IPS-18a (cell line): ENCODE measurements around the gene ARFRP1.
"Not testable (repeated sequence)": the region's sequence is repeated elsewhere in the genome, so short reads cannot be mapped to it uniquely, and the experiment has no call there.

Source experiments
- H3K27ac ChIP-seq: one replicate; pipeline ENCODE4 v1.5.1; 2013; ENCODE audit warnings: low read length
- H3K27me3 ChIP-seq: one replicate; pipeline ENCODE4 v1.6.1; 2013; ENCODE audit warnings: mild to moderate bottlenecking, low read length; ENCODE audit not compliant: control insufficient read depth, insufficient read depth
- H3K36me3 ChIP-seq: one replicate; pipeline ENCODE4 v1.6.1; 2013; ENCODE audit warnings: low read depth, low read length; ENCODE audit not compliant: control insufficient read depth
- H3K4me1 ChIP-seq: one replicate; pipeline ENCODE4 v1.6.1; 2013; ENCODE audit warnings: low read depth, low read length; ENCODE audit not compliant: control insufficient read depth
- H3K4me3 ChIP-seq: one replicate; pipeline ENCODE4 v1.5.1; 2013; ENCODE audit warnings: low read length
- H3K9ac ChIP-seq: one replicate; pipeline ENCODE4 v1.6.1; 2013; ENCODE audit warnings: mild to moderate bottlenecking, low read length, moderate library complexity
- H3K9me3 ChIP-seq: one replicate; pipeline ENCODE4 v1.6.1; 2013; ENCODE audit warnings: low read depth, low read length; ENCODE audit not compliant: control insufficient read depth

Gene ARFRP1

GRCh38 chr20:63665708-63666107 lies 42.1 kb downstream of the ARFRP1 start:
- Histone ChIP-seq H3K36me3 (peaks cover 30% of the 10 kb centered on the region), H3K9ac (no peak overlapping the region), H3K4me1 (no peaks in the 10 kb centered on the region), H3K9me3 (no peaks in the 10 kb centered on the region), H3K27ac (no peak overlapping the region), H3K27me3 (no peaks in the 10 kb centered on the region), H3K4me3 (no peak overlapping the region)

GRCh38 chr20:63664861-63665594 lies 42.7 kb downstream of the ARFRP1 start:
- peaks cover 32% of the 10 kb centered on the region for H3K36me3 ChIP-seq
- H3K4me3 ChIP-seq, result no peak overlapping the region
- H3K9ac ChIP-seq, result no peak overlapping the region
- H3K9me3 ChIP-seq, result no peaks in the 10 kb centered on the region
- no peak overlapping the region for H3K27ac ChIP-seq
- H3K4me1 ChIP-seq, result no peaks in the 10 kb centered on the region
- no peaks in the 10 kb centered on the region for H3K27me3 ChIP-seq

GRCh38 chr20:63664143-63664851 lies 43.5 kb downstream of the ARFRP1 start:
- H3K9ac ChIP-seq, result no peak overlapping the region
- no peaks in the 10 kb centered on the region for H3K27me3 ChIP-seq
- no peak overlapping the region for H3K4me3 ChIP-seq
- peaks cover under 1% of the 10 kb centered on the region for H3K4me1 ChIP-seq
- no peaks in the 10 kb centered on the region for H3K9me3 ChIP-seq
- H3K36me3 ChIP-seq, result peaks cover 32% of the 10 kb centered on the region
- no peak overlapping the region for H3K27ac ChIP-seq

- Histone ChIP-seq H3K9ac (no peak overlapping the region), H3K27ac (no peak overlapping the region), H3K27me3 (no peaks in the 10 kb centered on the region), H3K4me1 (peaks cover 4% of the 10 kb centered on the region), H3K4me3 (no peak overlapping the region), H3K36me3 (peaks cover 32% of the 10 kb centered on the region), H3K9me3 (no peaks in the 10 kb centered on the region)
These were observed 44.3 kb downstream of the ARFRP1 start for GRCh38 chr20:63663332-63664066.

- peaks cover 27% of the 10 kb centered on the region for H3K36me3 ChIP-seq
- no peaks in the 10 kb centered on the region for H3K27me3 ChIP-seq
- no peak overlapping the region for H3K9ac ChIP-seq
- H3K4me3 ChIP-seq, result no peak overlapping the region
- no peak overlapping the region for H3K27ac ChIP-seq
- no peaks in the 10 kb centered on the region for H3K9me3 ChIP-seq
- peaks cover 4% of the 10 kb centered on the region for H3K4me1 ChIP-seq
These were observed 45.0 kb downstream of the ARFRP1 start for GRCh38 chr20:63662813-63663189.

- peaks cover 4% of the 10 kb centered on the region for H3K4me1 ChIP-seq
- H3K4me3 ChIP-seq, result no peak overlapping the region
- H3K9me3 ChIP-seq, result no peaks in the 10 kb centered on the region
- no peak overlapping the region for H3K27ac ChIP-seq
- H3K9ac ChIP-seq, result no peak overlapping the region
- H3K27me3 ChIP-seq, result no peaks in the 10 kb centered on the region
- peaks cover 23% of the 10 kb centered on the region for H3K36me3 ChIP-seq
These were observed 45.6 kb downstream of the ARFRP1 start for GRCh38 chr20:63661959-63662812.

GRCh38 chr20:63661108-63661507 lies 46.7 kb downstream of the ARFRP1 start:
- Histone ChIP-seq H3K9me3 (no peaks in the 10 kb centered on the region), H3K4me1 (peaks cover 4% of the 10 kb centered on the region), H3K9ac (no peak overlapping the region), H3K27me3 (no peaks in the 10 kb centered on the region), H3K36me3 (peaks cover 17% of the 10 kb centered on the region), H3K27ac (no peak overlapping the region), H3K4me3 (no peak overlapping the region)

GRCh38 chr20:63660622-63661021 lies 47.2 kb downstream of the ARFRP1 start:
- peaks cover 13% of the 10 kb centered on the region for H3K36me3 ChIP-seq
- H3K4me3 ChIP-seq, result no peak overlapping the region
- H3K27ac ChIP-seq, result no peak overlapping the region
- peaks cover 4% of the 10 kb centered on the region for H3K4me1 ChIP-seq
- no peaks in the 10 kb centered on the region for H3K27me3 ChIP-seq
- H3K9me3 ChIP-seq, result no peaks in the 10 kb centered on the region
- H3K9ac ChIP-seq, result no peak overlapping the region

GRCh38 chr20:63660174-63660573 lies 47.6 kb downstream of the ARFRP1 start:
- not testable (repeated sequence) for H3K4me1 ChIP-seq

GRCh38 chr20:63659370-63659769 lies 48.4 kb downstream of the ARFRP1 start:
- Histone ChIP-seq H3K9me3 (no peaks in the 10 kb centered on the region), H3K4me1 (peaks cover 7% of the 10 kb centered on the region), H3K9ac (no peak overlapping the region), H3K27me3 (no peaks in the 10 kb centered on the region), H3K36me3 (peaks cover 13% of the 10 kb centered on the region), H3K27ac (no peak overlapping the region), H3K4me3 (peak overlapping the region; percentile 95)

More at GRCh38 chr20:63660174-63660573, 47.6 kb downstream of the ARFRP1 start:
- not testable (repeated sequence) for H3K27me3 ChIP-seq, H3K9ac ChIP-seq, H3K9me3 ChIP-seq, H3K27ac ChIP-seq, H3K4me3 ChIP-seq
- peaks cover 13% of the 10 kb centered on the region for H3K36me3 ChIP-seq

- Histone ChIP-seq H3K4me1 (peaks cover 11% of the 10 kb centered on the region), H3K36me3 (peaks cover 13% of the 10 kb centered on the region), H3K27ac (no peak overlapping the region), H3K4me3 (peak overlapping the region; percentile 95), H3K27me3 (no peaks in the 10 kb centered on the region), H3K9me3 (no peaks in the 10 kb centered on the region), H3K9ac (peak overlapping the region; percentile 61)
These were observed 49.0 kb downstream of the ARFRP1 start for GRCh38 chr20:63658749-63659187.
